Naive thymus-derived CD8-positive, alpha-beta T cell (primary cell): ENCODE measurements around the gene PHTF2. TPM values are rescaled to one million over a fixed set of nuclear protein-coding genes. Genes with fewer than 3 reads are reported as not detected.

Experiments
- ATAC-seq, 2 donors: fragments of 150-1000 bp; cut with Tn5 transposase in 1 of 2; sonication (Bioruptor Pico), chemical (Tn5 transposase) in 1 of 2; 1 replicate in 1 of 2; 2 replicates in 1 of 2; pipeline ENCODE4 v1.10.0; 2021; ENCODE audit warnings: mild to moderate bottlenecking in 2 of 2, moderate library complexity in 2 of 2
- POLR2A ChIA-PET: fragments of 350-600 bp; sonication (Branson Sonifier 250); formaldehyde crosslinking; loops from one replicate; lab custom pipeline; 2021; ENCODE audit warnings: antibody characterized with exemption; lab: Charles Lee
- DNase-seq, 10 donors: peaks; one replicate each; pipeline versions ENCODE4 v3.0.0 to v3.0.0-alpha.2; 2020 to 2022
- H3K27ac Mint-ChIP-seq, 10 donors: one replicate each; pipeline ENCODE4 v1.8.0; 2020 to 2022; ENCODE audit warnings: mild to moderate bottlenecking in 10 of 10, mixed read lengths in 10 of 10, moderate library complexity in 4 of 10, inconsistent platforms in 1 of 10
- H3K27me3 Mint-ChIP-seq, 5 donors: one replicate each; pipeline ENCODE4 v1.8.0; 2021 to 2022; ENCODE audit warnings: mixed read lengths in 5 of 5
- H3K36me3 Mint-ChIP-seq, 3 donors: one replicate each; pipeline ENCODE4 v1.8.0; 2020 to 2022; ENCODE audit warnings: mixed read lengths in 3 of 3, mild to moderate bottlenecking in 2 of 3, inconsistent platforms in 1 of 3
- H3K4me1 Mint-ChIP-seq, 4 donors: one replicate each; pipeline ENCODE4 v1.8.0; 2021 to 2022; ENCODE audit warnings: mixed read lengths in 4 of 4
- H3K4me3 Mint-ChIP-seq, 10 donors: one replicate each; pipeline ENCODE4 v1.8.0; 2020 to 2022; ENCODE audit warnings: mild to moderate bottlenecking in 10 of 10, mixed read lengths in 10 of 10, moderate library complexity in 6 of 10, inconsistent platforms in 1 of 10
- H3K9me3 Mint-ChIP-seq, 9 donors: one replicate each; pipeline ENCODE4 v1.8.0; 2020 to 2022; ENCODE audit warnings: mixed read lengths in 9 of 9, mild to moderate bottlenecking in 3 of 9, inconsistent platforms in 1 of 9, moderate library complexity in 1 of 9
- polyA plus RNA-seq, 3 donors: library from polyadenylated mRNA; unstranded; fragments of 300-500 nt; fragmentation: Illumina TruSeq; gene quantifications; one replicate each; pipeline ENCODE4 v1.2.3, GENCODE V29; 2021
- total RNA-seq, 8 experiments: library from RNA in 2 of 8; stranded (reverse) in 2 of 8; gene quantifications; one replicate each; pipeline ENCODE4 v1.2.3 and lab custom pipeline; 2021 to 2026

The PHTF2 gene
- total and polyA plus RNA-seq, 5 experiments from 2014 or later: 4.5 to 14.8 (median 4.9) TPM

GRCh38 chr7:77897004-77897547, 98.5 kb downstream of the PHTF2 start:
- Mint-ChIP-seq H3K4me1 (peaks cover 0 to 2% (median 0%) of the 10 kb centered on the region in 4 donors), H3K4me3 (no peak overlapping the region), H3K9me3 (no peaks in the 10 kb centered on the region), H3K27ac (no peak overlapping the region), H3K27me3 (no peaks in the 10 kb centered on the region), H3K36me3 (peaks cover 0 to 11% (median 4%) of the 10 kb centered on the region in 3 donors)
- DNase-seq: no peak
- POLR2A ChIA-PET: no interaction called here
- ATAC-seq: no peak

- Mint-ChIP-seq H3K27me3 (no peaks in the 10 kb centered on the region), H3K4me1 (peaks cover 0 to 8% (median 0%) of the 10 kb centered on the region in 4 donors), H3K27ac (peak overlapping the region in 1 of 10 donors; percentile 20), H3K36me3 (peaks cover 0 to 19% (median 9%) of the 10 kb centered on the region in 3 donors), H3K4me3 (no peak overlapping the region), H3K9me3 (no peaks in the 10 kb centered on the region)
- no peak for DNase-seq
- ATAC-seq: no peak
- POLR2A ChIA-PET: interaction anchor here (0.6 kb wide), 1 partner anchor 177 kb away, joined by 4 read pairs; no protein-coding TSS in a partner anchor
These were observed 100.9 kb downstream of the PHTF2 start for GRCh38 chr7:77899516-77899915.

- no peak overlapping the region for H3K4me3 Mint-ChIP-seq
- DNase-seq: no peak
- peaks cover 0 to 22% (median 11%) of the 10 kb centered on the region in 3 donors for H3K36me3 Mint-ChIP-seq
- POLR2A ChIA-PET: no interaction called here
- H3K27ac Mint-ChIP-seq: peak overlapping the region in 2 of 10 donors; percentile 7 to 46
- H3K9me3 Mint-ChIP-seq: no peaks in the 10 kb centered on the region
- no peaks in the 10 kb centered on the region for H3K27me3 Mint-ChIP-seq
- ATAC-seq: no peak
- H3K4me1 Mint-ChIP-seq: peaks cover 0 to 25% (median 1%) of the 10 kb centered on the region in 4 donors
These were observed 105.0 kb downstream of the PHTF2 start for GRCh38 chr7:77903597-77903996.

GRCh38 chr7:77904252-77904651, 105.7 kb downstream of the PHTF2 start:
- ATAC-seq: no peak
- H3K27me3 Mint-ChIP-seq: no peaks in the 10 kb centered on the region
- DNase-seq: no peak
- no peak overlapping the region for H3K4me3 Mint-ChIP-seq
- H3K36me3 Mint-ChIP-seq: peaks cover 0 to 24% (median 11%) of the 10 kb centered on the region in 3 donors
- H3K9me3 Mint-ChIP-seq: no peaks in the 10 kb centered on the region
- peaks cover 0 to 25% (median 1%) of the 10 kb centered on the region in 4 donors for H3K4me1 Mint-ChIP-seq
- peak overlapping the region in 2 of 10 donors; percentile 7 to 46 for H3K27ac Mint-ChIP-seq
- POLR2A ChIA-PET: no interaction called here

- POLR2A ChIA-PET: no interaction called here
- ATAC-seq: no peak
- H3K9me3 Mint-ChIP-seq: no peaks in the 10 kb centered on the region
- peak overlapping the region in 1 of 10 donors; percentile 29 for H3K27ac Mint-ChIP-seq
- no peak for DNase-seq
- no peak overlapping the region for H3K4me3 Mint-ChIP-seq
- peaks cover 0 to 25% (median 1%) of the 10 kb centered on the region in 4 donors for H3K4me1 Mint-ChIP-seq
- no peaks in the 10 kb centered on the region for H3K27me3 Mint-ChIP-seq
- H3K36me3 Mint-ChIP-seq: peaks cover 0 to 26% (median 9%) of the 10 kb centered on the region in 3 donors
These were observed 108.7 kb downstream of the PHTF2 start for GRCh38 chr7:77907281-77907680.

- H3K27me3 Mint-ChIP-seq: no peaks in the 10 kb centered on the region
- peaks cover 0 to 21% (median 7%) of the 10 kb centered on the region in 3 donors for H3K36me3 Mint-ChIP-seq
- ATAC-seq: no peak
- DNase-seq: no peak
- no peak overlapping the region for H3K4me3 Mint-ChIP-seq
- POLR2A ChIA-PET: no interaction called here
- H3K9me3 Mint-ChIP-seq: no peaks in the 10 kb centered on the region
- peaks cover 0 to 19% (median 1%) of the 10 kb centered on the region in 4 donors for H3K4me1 Mint-ChIP-seq
- H3K27ac Mint-ChIP-seq: peak overlapping the region in 1 of 10 donors; percentile 70
These were observed 110.1 kb downstream of the PHTF2 start for GRCh38 chr7:77908664-77909063.

- ATAC-seq: no peak
These were observed 111.6 kb downstream of the PHTF2 start for GRCh38 chr7:77910124-77910523.

GRCh38 chr7:77912293-77912692, 113.7 kb downstream of the PHTF2 start:
- POLR2A ChIA-PET: no interaction called here
- Mint-ChIP-seq H3K36me3 (peaks cover 0 to 21% (median 4%) of the 10 kb centered on the region in 3 donors), H3K9me3 (no peaks in the 10 kb centered on the region), H3K27me3 (no peaks in the 10 kb centered on the region), H3K27ac (no peak overlapping the region), H3K4me3 (no peak overlapping the region), H3K4me1 (peaks cover 0 to 3% (median 0%) of the 10 kb centered on the region in 4 donors)
- ATAC-seq: no peak
- no peak for DNase-seq

More at GRCh38 chr7:77910124-77910523, 111.6 kb downstream of the PHTF2 start:
- peaks cover 0 to 21% (median 6%) of the 10 kb centered on the region in 3 donors for H3K36me3 Mint-ChIP-seq
- no peaks in the 10 kb centered on the region for H3K27me3 Mint-ChIP-seq
- no peak overlapping the region for H3K27ac Mint-ChIP-seq
- POLR2A ChIA-PET: no interaction called here
- H3K9me3 Mint-ChIP-seq: no peaks in the 10 kb centered on the region
- no peak overlapping the region for H3K4me3 Mint-ChIP-seq
- no peak for DNase-seq
- peaks cover 0 to 17% (median 1%) of the 10 kb centered on the region in 4 donors for H3K4me1 Mint-ChIP-seq

GRCh38 chr7:77913977-77914607, 115.5 kb downstream of the PHTF2 start:
- Mint-ChIP-seq H3K4me1 (peaks cover 0 to 3% (median 2%) of the 10 kb centered on the region in 4 donors), H3K36me3 (peaks cover 0 to 17% (median 4%) of the 10 kb centered on the region in 3 donors), H3K27ac (peak overlapping the region in 1 of 10 donors; percentile 1), H3K9me3 (no peaks in the 10 kb centered on the region), H3K4me3 (no peak overlapping the region), H3K27me3 (no peaks in the 10 kb centered on the region)
- ATAC-seq: no peak
- POLR2A ChIA-PET: no interaction called here
- DNase-seq: no peak

GRCh38 chr7:77917500-77918262, 119.1 kb downstream of the PHTF2 start:
- no peak overlapping the region for H3K4me3 Mint-ChIP-seq
- no peak overlapping the region for H3K27ac Mint-ChIP-seq
- POLR2A ChIA-PET: no interaction called here
- peaks cover 0 to 20% (median 7%) of the 10 kb centered on the region in 3 donors for H3K36me3 Mint-ChIP-seq
- H3K4me1 Mint-ChIP-seq: peaks cover 0 to 3% (median 2%) of the 10 kb centered on the region in 4 donors
- no peaks in the 10 kb centered on the region for H3K27me3 Mint-ChIP-seq
- H3K9me3 Mint-ChIP-seq: no peaks in the 10 kb centered on the region
- no peak for ATAC-seq
- no peak for DNase-seq

GRCh38 chr7:77918676-77919075, 120.1 kb downstream of the PHTF2 start:
- POLR2A ChIA-PET: no interaction called here
- ATAC-seq: no peak
- no peak for DNase-seq
- no peaks in the 10 kb centered on the region for H3K27me3 Mint-ChIP-seq
- peak overlapping the region in 1 of 10 donors; percentile 5 for H3K27ac Mint-ChIP-seq
- H3K4me3 Mint-ChIP-seq: no peak overlapping the region
- peaks cover 5 to 10% (median 7%) of the 10 kb centered on the region in 4 donors for H3K4me1 Mint-ChIP-seq
- H3K36me3 Mint-ChIP-seq: peaks cover 0 to 29% (median 8%) of the 10 kb centered on the region in 3 donors
- no peaks in the 10 kb centered on the region for H3K9me3 Mint-ChIP-seq

- POLR2A ChIA-PET: no interaction called here
- Mint-ChIP-seq H3K27me3 (no peaks in the 10 kb centered on the region), H3K9me3 (no peaks in the 10 kb centered on the region), H3K4me3 (no peak overlapping the region), H3K27ac (peak overlapping the region in 3 of 10 donors; percentile 19 to 61 (median 35)), H3K36me3 (peaks cover 0 to 43% (median 17%) of the 10 kb centered on the region in 3 donors), H3K4me1 (peaks cover 3 to 8% (median 6%) of the 10 kb centered on the region in 4 donors)
- ATAC-seq (no peak), DNase-seq (no peak)
These were observed 124.8 kb downstream of the PHTF2 start for GRCh38 chr7:77923419-77923818.
